SK-N-SH treated with all-trans-retinoic acid at 6 μM for 48 hours (cell line): ENCODE data around the gene DCUN1D2.

Experiments used
- ARNTL ChIP-seq: fragments of 450-650 bp; formaldehyde crosslinking; IDR thresholded peaks from 2 replicates; pipeline ENCODE4 v1.5.0; 2020; ENCODE audit warnings: low read depth, mild to moderate bottlenecking, moderate library complexity, borderline replicate concordance
- CSDC2 ChIP-seq: fragments of 250-450 bp; sonication (Bioruptor Pico); IDR thresholded peaks from 2 replicates; pipeline ENCODE4 v1.5.0; 2020; ENCODE audit warnings: mild to moderate bottlenecking, moderate library complexity
- GLIS3 ChIP-seq: fragments of 250-450 bp; sonication (Bioruptor Pico); IDR thresholded peaks from 2 replicates; pipeline ENCODE4 v1.5.0; 2020; ENCODE audit warnings: mild to moderate bottlenecking, moderate library complexity
- PATZ1 ChIP-seq: fragments of 250-450 bp; sonication (Bioruptor Pico); IDR thresholded peaks from 2 replicates; pipeline ENCODE4 v1.8.0; 2020; ENCODE audit warnings: mild to moderate bottlenecking, moderate library complexity, borderline replicate concordance
- RARB ChIP-seq: fragments of 250-450 bp; sonication (Bioruptor Pico); IDR thresholded peaks from 2 replicates; pipeline ENCODE4 v1.8.0; 2021; ENCODE audit warnings: mild to moderate bottlenecking, moderate library complexity
- TOX ChIP-seq: fragments of 250-450 bp; sonication (Bioruptor Pico); IDR thresholded peaks from 2 replicates; pipeline ENCODE4 v1.8.0; 2021; ENCODE audit warnings: mild to moderate bottlenecking, moderate library complexity, borderline replicate concordance

GRCh38 chr13:113411216-113412023, 79.1 kb downstream of the DCUN1D2 start:
- TF ChIP-seq CSDC2 (CRISPR knock-in tag) = no peak
- no peak for TF ChIP-seq GLIS3 (CRISPR knock-in tag)
- TF ChIP-seq PATZ1 (CRISPR knock-in tag) = no peak
- TF ChIP-seq RARB (CRISPR knock-in tag) = no peak
- no peak for TF ChIP-seq TOX (CRISPR knock-in tag)
- no peak for TF ChIP-seq ARNTL (CRISPR knock-in tag)
